AG04450 (cell line): ENCODE measurements around the gene GKN2. TPM values are rescaled to one million over a fixed set of nuclear protein-coding genes. Genes with fewer than 3 reads are reported as not detected.

Source experiments
- CTCF ChIA-PET: fragments of 300-600, 350-600 bp; formaldehyde crosslinking; extraction: SDS; loops from one replicate; lab custom pipeline; 2022; ENCODE audit warnings: antibody characterized with exemption, inconsistent platforms; lab: Charles Lee
- POLR2A ChIA-PET: fragments of 350-600 bp; formaldehyde crosslinking; extraction: SDS; loops from one replicate; lab custom pipeline; 2021; ENCODE audit warnings: antibody characterized with exemption, inconsistent platforms; lab: Yijun Ruan, JAX
- DNase-seq: peaks from one replicate; pipeline ENCODE4 v3.0.0-alpha.2; 2011; ENCODE audit warnings: low read depth, low spot score
- H3K27ac ChIP-seq: one replicate; pipeline ENCODE4 v1.5.1; 2012; ENCODE audit warnings: low read depth, low read length, control low read depth
- H3K27me3 ChIP-seq: one replicate; pipeline ENCODE4 v1.6.0; 2012; ENCODE audit warnings: low read length; ENCODE audit not compliant: control insufficient read depth, insufficient read depth
- H3K4me3 ChIP-seq: 2 replicates; pipeline ENCODE4 v1.5.1; 2011; ENCODE audit warnings: mild to moderate bottlenecking, low read depth, low read length, control low read depth
- H3K9me3 ChIP-seq: 2 replicates; pipeline ENCODE4 v1.5.1; 2012; ENCODE audit warnings: low read length; ENCODE audit not compliant: control insufficient read depth, insufficient read depth
- CTCF ChIP-seq: IDR thresholded peaks from 2 replicates; pipeline ENCODE4 v1.5.1; 2011; ENCODE audit warnings: low read depth, low read length, control low read depth, inconsistent platforms
- polyA minus RNA-seq: library from RNA; depleted of rRNA, polyadenylated mRNA; stranded (reverse); fragments of >200 nt; gene quantifications from 2 replicates; pipeline ENCODE4 v1.2.3, GENCODE V29; 2011; rRNA and poly(A)+ RNA removed
- polyA plus RNA-seq: library from polyadenylated mRNA; depleted of rRNA; stranded (reverse); fragments of >200 nt; gene quantifications from 2 replicates; pipeline ENCODE4 v1.2.3, GENCODE V29; 2011; rRNA removed

GKN2 gene
- polyA plus RNA-seq (not detected in 2 replicates), polyA minus RNA-seq (not detected in 2 replicates)

GRCh38 chr2:68952887-68953521 lies at the start of gene GKN2:
GKN2 (minus strand) TSS chr2:68952893; CDS start chr2:68952861, 32 bp downstream.
- no peak within 1 kb of the TSS for H3K27ac ChIP-seq
- TF ChIP-seq CTCF: no peak
- no peaks in the 10 kb centered on the region for H3K9me3 ChIP-seq
- H3K4me3 ChIP-seq: no peak within 1 kb of the TSS
- H3K27me3 ChIP-seq: no peaks in the 10 kb centered on the region
- POLR2A ChIA-PET: no interaction called here
- CTCF ChIA-PET: interaction anchor here (0.9 to 3.8 kb wide), 4 partner anchors 10 to 60 kb away, joined by 3 to 24 read pairs (median 3); no protein-coding TSS in a partner anchor
- no peak for DNase-seq

GRCh38 chr2:69001879-69002278 lies 49.2 kb upstream of the GKN2 start:
- Histone ChIP-seq H3K9me3 (no peaks in the 10 kb centered on the region), H3K27me3 (no peaks in the 10 kb centered on the region), H3K4me3 (no peak overlapping the region), H3K27ac (no peak overlapping the region)
- no peak for DNase-seq
- TF ChIP-seq CTCF: no peak
- POLR2A ChIA-PET: interaction anchor here (0.5 kb wide), 1 partner anchor 11 kb away, joined by 3 read pairs; no protein-coding TSS in a partner anchor
- CTCF ChIA-PET: interaction anchor here (0.9 to 1.3 kb wide), 2 partner anchors 9 to 11 kb away, joined by 3 to 7 read pairs; partner anchors contain the start of gene ANTXR1

- no peak overlapping the region for H3K4me3 ChIP-seq
- TF ChIP-seq CTCF: no peak
- ChIA-PET CTCF (interaction anchor here (1.4 kb wide), 1 partner anchor 15 kb away, joined by 5 read pairs; no protein-coding TSS in a partner anchor), POLR2A (no interaction called here)
- no peaks in the 10 kb centered on the region for H3K9me3 ChIP-seq
- H3K27me3 ChIP-seq: no peaks in the 10 kb centered on the region
- DNase-seq: no peak
- H3K27ac ChIP-seq: no peak overlapping the region
Observed at GRCh38 chr2:68997401-68997800, 44.7 kb upstream of the GKN2 start.

- Histone ChIP-seq H3K9me3 (no peaks in the 10 kb centered on the region), H3K27ac (no peak overlapping the region), H3K4me3 (no peak overlapping the region), H3K27me3 (no peaks in the 10 kb centered on the region)
- ChIA-PET CTCF (interaction anchor here (0.6 kb wide), 1 partner anchor 19 kb away, joined by 3 read pairs; no protein-coding TSS in a partner anchor), POLR2A (no interaction called here)
- no peak for DNase-seq
- TF ChIP-seq CTCF: no peak
Observed at GRCh38 chr2:68995916-68996315, 43.2 kb upstream of the GKN2 start.

GRCh38 chr2:68994864-68995263 lies 42.2 kb upstream of the GKN2 start:
- no peak for TF ChIP-seq CTCF
- DNase-seq: no peak
- Histone ChIP-seq H3K27me3 (no peaks in the 10 kb centered on the region), H3K4me3 (no peak overlapping the region), H3K9me3 (no peaks in the 10 kb centered on the region), H3K27ac (no peak overlapping the region)
- CTCF ChIA-PET: interaction anchor here (0.9 to 2.2 kb wide), 2 partner anchors 18 to 51 kb away, joined by 3 to 7 read pairs; partner anchors contain the start of gene ANTXR1
- POLR2A ChIA-PET: no interaction called here
